Keratinocyte (primary cell): ENCODE results near the gene TPBGL.

ENCODE experiments used
- CTCF ChIP-seq, 3 experiments: IDR thresholded peaks in 1 of 3; conservative IDR thresholded peaks in 1 of 3; optimal IDR thresholded peaks in 1 of 3; 2 replicates in 2 of 3; 3 replicates in 1 of 3; pipeline versions ENCODE3 to v1.5.1; 2011; ENCODE audit warnings: low read length in 3 of 3, mild to moderate bottlenecking in 3 of 3, moderate library complexity in 2 of 3, control low read depth in 1 of 3, inconsistent platforms in 1 of 3; ENCODE audit not compliant: insufficient read depth in 2 of 3; ENCODE audit errors: extremely low read depth in 1 of 3
- EZH2 ChIP-seq: IDR thresholded peaks from one replicate; pipeline ENCODE4 v1.6.1; 2012; ENCODE audit warnings: inconsistent platforms, mild to moderate bottlenecking, low read length, moderate library complexity

DNA sequence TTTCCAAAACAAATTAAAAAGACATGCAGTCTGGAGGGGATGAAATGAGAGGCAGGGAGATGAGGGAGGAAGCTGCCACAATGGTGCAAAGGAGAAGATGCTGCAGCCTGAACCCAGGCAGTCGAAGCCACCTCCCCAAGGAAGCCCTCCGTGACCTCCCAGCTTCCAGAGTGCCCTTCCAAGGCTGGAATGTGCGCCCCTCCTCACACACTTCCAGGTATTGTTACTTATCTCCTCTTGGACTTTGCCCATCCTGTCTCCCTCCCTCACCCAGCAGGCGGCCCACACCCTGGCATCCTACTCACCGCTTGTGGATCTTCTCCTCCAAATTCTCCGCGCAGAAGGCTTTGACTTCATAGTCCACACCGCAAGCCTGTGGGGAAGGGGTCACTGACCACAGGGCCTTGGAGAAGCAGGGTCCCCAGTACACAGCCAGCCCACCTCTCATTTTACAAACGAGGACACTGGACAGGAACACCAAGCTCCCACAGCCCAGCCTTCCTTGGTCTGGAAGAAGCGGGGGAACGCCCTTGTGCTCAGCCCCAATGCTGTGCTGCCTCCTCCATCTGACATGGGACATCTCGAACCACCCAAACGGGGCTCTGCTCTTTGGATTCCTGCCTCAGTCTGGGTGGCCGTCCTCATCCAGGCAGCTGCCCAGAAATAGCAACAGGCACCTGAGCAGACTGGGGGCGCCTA is 40.3 kb downstream of the TPBGL start:
- TF ChIP-seq CTCF (optimal IDR thresholded peaks at IDR 0.05 in 1 of 3, IDR thresholded peaks at IDR 0.05 in 1 of 3, conservative IDR thresholded peaks at IDR 0.05 in 1 of 3; ENCODE audit: extremely low read depth in 1 of 3, insufficient read depth in 2 of 3, low read length in 3 of 3): no peak
- TF ChIP-seq EZH2: no peak
